Type B pancreatic cell (in vitro differentiated cells): ENCODE measurements around the gene PCDH19. TPM values are rescaled to one million over a fixed set of nuclear protein-coding genes. Genes with fewer than 3 reads are reported as not detected.

ENCODE experiments used
- DNase-seq: peaks from one replicate; pipeline ENCODE4 v3.0.0; 2021; ENCODE audit warnings: mixed read lengths; ENCODE audit not compliant: unreplicated experiment; ENCODE audit errors: extremely low spot score
- H3K27ac Mint-ChIP-seq: 2 replicates; pipeline ENCODE4 v1.8.0; 2021; ENCODE audit warnings: mild to moderate bottlenecking, mixed read lengths
- H3K27me3 Mint-ChIP-seq: 2 replicates; pipeline ENCODE4 v1.8.0; 2021; ENCODE audit warnings: mixed read lengths
- H3K36me3 Mint-ChIP-seq: 2 replicates; pipeline ENCODE4 v1.8.0; 2021; ENCODE audit warnings: mixed read lengths
- H3K4me1 Mint-ChIP-seq: one replicate; pipeline ENCODE4 v1.8.0; 2021; ENCODE audit warnings: mixed read lengths; ENCODE audit not compliant: unreplicated experiment
- H3K4me3 Mint-ChIP-seq: 2 replicates; pipeline ENCODE4 v1.8.0; 2021; ENCODE audit warnings: mild to moderate bottlenecking, mixed read lengths
- H3K9me3 Mint-ChIP-seq: 2 replicates; pipeline ENCODE4 v1.8.0; 2021; ENCODE audit warnings: mixed read lengths
- total RNA-seq: library from RNA; stranded (reverse); gene quantifications from 2 replicates; pipeline ENCODE4 v1.2.1, GENCODE V29; 2021; ENCODE audit warnings: low replicate concordance
- TF ChIP-seq, protein P1 (sequence below): fragments of 200-600 bp; sonication (generic); conservative IDR thresholded peaks from 2 replicates; pipeline ENCODE4 v1.5.0; 2021; ENCODE audit warnings: antibody characterized with exemption, mild to moderate bottlenecking

PCDH19 gene
- total RNA-seq, 1 donor from 2014 or later = 61.6 TPM

DNA sequence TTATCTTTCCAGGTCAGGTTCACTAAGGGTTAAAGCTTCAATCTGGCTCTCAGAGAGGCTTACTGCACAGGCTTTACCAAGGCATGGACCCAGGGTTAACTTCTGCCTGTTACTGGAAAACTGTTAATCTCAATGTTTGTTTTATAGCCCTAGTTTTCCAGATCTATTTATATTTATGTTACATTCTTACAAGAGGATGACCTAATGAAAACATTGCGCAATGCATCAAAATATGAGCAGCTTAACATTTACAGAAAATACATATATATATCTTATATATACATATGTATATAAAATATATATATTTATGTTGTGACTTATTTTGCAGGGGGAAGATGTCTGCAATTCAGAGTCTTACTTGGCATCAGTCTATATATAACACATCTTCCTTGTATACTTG lies 112.3 kb downstream of the PCDH19 start:
- TF ChIP-seq, protein P1, sequence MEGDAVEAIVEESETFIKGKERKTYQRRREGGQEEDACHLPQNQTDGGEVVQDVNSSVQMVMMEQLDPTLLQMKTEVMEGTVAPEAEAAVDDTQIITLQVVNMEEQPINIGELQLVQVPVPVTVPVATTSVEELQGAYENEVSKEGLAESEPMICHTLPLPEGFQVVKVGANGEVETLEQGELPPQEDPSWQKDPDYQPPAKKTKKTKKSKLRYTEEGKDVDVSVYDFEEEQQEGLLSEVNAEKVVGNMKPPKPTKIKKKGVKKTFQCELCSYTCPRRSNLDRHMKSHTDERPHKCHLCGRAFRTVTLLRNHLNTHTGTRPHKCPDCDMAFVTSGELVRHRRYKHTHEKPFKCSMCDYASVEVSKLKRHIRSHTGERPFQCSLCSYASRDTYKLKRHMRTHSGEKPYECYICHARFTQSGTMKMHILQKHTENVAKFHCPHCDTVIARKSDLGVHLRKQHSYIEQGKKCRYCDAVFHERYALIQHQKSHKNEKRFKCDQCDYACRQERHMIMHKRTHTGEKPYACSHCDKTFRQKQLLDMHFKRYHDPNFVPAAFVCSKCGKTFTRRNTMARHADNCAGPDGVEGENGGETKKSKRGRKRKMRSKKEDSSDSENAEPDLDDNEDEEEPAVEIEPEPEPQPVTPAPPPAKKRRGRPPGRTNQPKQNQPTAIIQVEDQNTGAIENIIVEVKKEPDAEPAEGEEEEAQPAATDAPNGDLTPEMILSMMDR = no peak
- H3K4me1 Mint-ChIP-seq = peaks cover 14% of the 10 kb centered on the region

DNA sequence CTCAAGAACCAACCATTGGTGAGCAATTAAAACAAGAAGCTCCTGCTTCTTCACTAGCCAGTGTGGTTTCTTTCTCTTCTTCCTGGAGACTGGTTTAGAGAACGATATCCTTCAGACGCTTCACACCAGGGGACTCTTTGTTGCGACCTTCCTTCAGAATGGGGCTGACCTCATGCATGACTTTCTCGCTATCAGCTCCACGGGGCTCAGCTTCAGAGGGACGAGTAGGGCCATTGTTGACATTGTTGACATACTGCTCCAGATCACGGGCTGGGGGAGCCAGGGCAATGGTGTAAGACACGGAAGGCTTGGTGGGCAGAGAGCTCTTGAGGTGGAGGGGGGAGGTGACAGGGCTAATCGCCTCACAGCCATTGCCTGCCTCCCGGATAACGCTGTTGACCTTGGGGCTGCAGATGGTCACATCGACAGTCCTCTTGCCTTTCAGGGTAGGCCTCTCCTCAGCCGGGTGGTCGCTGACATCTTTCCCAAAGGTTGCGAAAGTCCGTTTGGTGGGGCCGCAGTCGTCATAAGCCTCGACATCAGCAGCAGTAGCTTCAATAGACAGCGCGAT lies 113.8 kb downstream of the PCDH19 start:
- no peaks in the 10 kb centered on the region for H3K27me3 Mint-ChIP-seq
- H3K4me3 Mint-ChIP-seq = no peak overlapping the region
- H3K27ac Mint-ChIP-seq = no peak overlapping the region
- no peaks in the 10 kb centered on the region for H3K9me3 Mint-ChIP-seq
- H3K4me1 Mint-ChIP-seq = peaks cover 12% of the 10 kb centered on the region
- DNase-seq = no peak
- peaks cover 29% of the 10 kb centered on the region for H3K36me3 Mint-ChIP-seq
- TF ChIP-seq, protein P1 = no peak

More for the DNA sequence above, 112.3 kb downstream of the PCDH19 start:
- Mint-ChIP-seq H3K36me3 (peaks cover 29% of the 10 kb centered on the region), H3K9me3 (no peaks in the 10 kb centered on the region), H3K27me3 (no peaks in the 10 kb centered on the region), H3K27ac (no peak overlapping the region), H3K4me3 (no peak overlapping the region)
- no peak for DNase-seq

DNA sequence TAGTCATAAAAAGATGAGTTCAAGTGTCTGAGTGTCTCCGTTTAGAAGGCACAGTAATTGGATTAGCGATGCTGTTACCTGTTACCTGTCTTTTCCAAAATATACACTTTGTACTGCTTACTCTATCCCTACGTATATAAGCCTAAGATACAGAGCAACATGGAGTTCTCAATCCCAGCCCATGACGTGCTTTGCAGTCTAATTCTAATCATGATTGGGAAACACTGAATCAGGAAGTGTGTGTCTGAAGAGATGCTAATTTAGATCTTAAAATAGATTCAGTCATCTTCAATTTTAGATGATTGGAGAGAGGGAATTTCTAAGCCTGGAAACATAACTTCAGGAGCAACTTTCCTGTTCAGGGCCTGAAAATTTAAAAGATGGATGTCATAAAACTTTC lies 115.1 kb downstream of the PCDH19 start:
- H3K9me3 Mint-ChIP-seq = no peaks in the 10 kb centered on the region
- DNase-seq = no peak
- TF ChIP-seq, protein P1 = no peak
- no peak overlapping the region for H3K4me3 Mint-ChIP-seq
- H3K36me3 Mint-ChIP-seq = peaks cover 33% of the 10 kb centered on the region
- H3K4me1 Mint-ChIP-seq = peaks cover 22% of the 10 kb centered on the region
- H3K27ac Mint-ChIP-seq = no peak overlapping the region
- H3K27me3 Mint-ChIP-seq = no peaks in the 10 kb centered on the region

DNA sequence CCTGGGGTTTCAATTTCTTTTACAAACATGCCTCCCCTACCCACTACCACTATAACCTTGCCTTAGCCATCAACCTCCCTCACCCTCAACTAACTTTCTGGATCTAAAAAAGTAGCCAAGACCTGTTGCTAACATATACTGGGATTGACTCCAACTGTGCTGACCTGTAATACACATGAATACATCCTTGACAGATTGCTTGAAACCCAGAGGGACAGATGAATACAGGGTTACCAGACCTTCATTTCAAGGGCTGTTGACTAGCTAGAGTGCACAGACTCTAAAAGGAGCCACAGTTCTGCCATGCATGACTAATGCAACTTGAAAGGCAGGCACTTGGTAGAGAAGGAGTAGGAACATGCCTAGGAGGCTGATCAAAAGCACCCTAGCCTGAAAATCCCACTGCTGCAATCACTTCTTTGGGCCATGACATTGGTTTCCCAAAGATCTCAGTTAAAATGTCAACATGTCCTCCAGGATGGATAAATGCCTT lies 121.0 kb downstream of the PCDH19 start:
- no peak overlapping the region for H3K27ac Mint-ChIP-seq
- DNase-seq = no peak
- H3K4me1 Mint-ChIP-seq = peaks cover 22% of the 10 kb centered on the region
- no peak overlapping the region for H3K4me3 Mint-ChIP-seq
- H3K36me3 Mint-ChIP-seq = peaks cover 10% of the 10 kb centered on the region
- TF ChIP-seq, protein P1 = no peak
- no peaks in the 10 kb centered on the region for H3K9me3 Mint-ChIP-seq
- H3K27me3 Mint-ChIP-seq = no peaks in the 10 kb centered on the region

DNA sequence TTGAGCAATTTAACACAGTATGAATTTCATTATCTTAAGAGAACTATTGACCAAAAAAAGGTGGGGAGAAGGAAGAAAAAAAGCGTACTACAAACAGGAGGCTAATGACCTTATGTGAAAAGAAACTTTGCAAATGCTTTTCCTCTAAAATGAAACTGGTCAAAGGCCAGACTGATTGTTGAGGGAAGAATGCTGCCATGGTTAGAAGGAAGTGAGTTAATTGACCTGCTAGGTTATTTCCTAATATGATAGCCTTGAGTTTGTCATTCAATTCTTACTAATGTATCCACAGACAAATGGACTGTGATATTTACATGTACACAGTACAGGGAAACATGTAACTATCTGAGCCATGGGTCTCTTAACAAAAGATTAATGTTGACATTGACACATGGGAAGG lies 132.8 kb downstream of the PCDH19 start:
- Mint-ChIP-seq H3K9me3 (peaks cover 4% of the 10 kb centered on the region), H3K27ac (no peak overlapping the region), H3K4me3 (peak overlapping the region; percentile 15)

More for the DNA sequence above, 132.8 kb downstream of the PCDH19 start:
- Mint-ChIP-seq H3K27me3 (no peaks in the 10 kb centered on the region), H3K36me3 (no peaks in the 10 kb centered on the region), H3K4me1 (peaks cover 18% of the 10 kb centered on the region)
- TF ChIP-seq, protein P1 = no peak
- no peak for DNase-seq
